HEK293 (cell line): ENCODE measurements around the gene LAMTOR5.

Experiments
- CTCF ChIA-PET: fragments of 350-600 bp; formaldehyde crosslinking; extraction: SDS; loops from one replicate; lab custom pipeline; 2021; ENCODE audit warnings: antibody characterized with exemption; lab: Yijun Ruan, JAX
- POLR2A ChIA-PET: fragments of 300-600 bp; formaldehyde crosslinking; extraction: SDS; loops from one replicate; lab custom pipeline; 2020; ENCODE audit warnings: antibody characterized with exemption, inconsistent platforms; lab: Yijun Ruan, JAX
- H3K27ac ChIP-seq: fragments of 200-500 bp; sonication (Bioruptor generic); 2 replicates; pipeline ENCODE4 v1.5.1; 2014; ENCODE audit warnings: low read depth, low read length, control low read depth, inconsistent platforms; ENCODE audit errors: extremely low read depth
- H3K36me3 ChIP-seq, 2 experiments: fragments of 200-500 bp in 1 of 2; sonication (Bioruptor generic) in 1 of 2; 1 replicate in 1 of 2; 2 replicates in 1 of 2; pipeline ENCODE4 v1.5.1; 2014 to 2017; ENCODE audit warnings: inconsistent platforms in 2 of 2, low read length in 2 of 2; ENCODE audit not compliant: control insufficient read depth in 2 of 2, insufficient read depth in 1 of 2
- H3K4me1 ChIP-seq: fragments of 200-500 bp; sonication (Bioruptor generic); 2 replicates; pipeline ENCODE4 v1.5.1; 2014; ENCODE audit warnings: mild to moderate bottlenecking, low read length, inconsistent platforms; ENCODE audit not compliant: control insufficient read depth, insufficient read depth
- H3K4me3 ChIP-seq: 2 replicates; pipeline ENCODE4 v1.5.1; 2011; ENCODE audit warnings: low read depth, mild to moderate bottlenecking, control low read depth, low read length, moderate library complexity
- H3K9me3 ChIP-seq: fragments of 200-500 bp; sonication (Bioruptor generic); 2 replicates; pipeline ENCODE4 v1.5.1; 2014; ENCODE audit warnings: low read depth, low read length, inconsistent platforms; ENCODE audit not compliant: control insufficient read depth, insufficient read depth
- PRDM1 ChIP-seq: fragments of 450-650 bp; formaldehyde crosslinking; IDR thresholded peaks from 2 replicates; pipeline ENCODE4; 2016; ENCODE audit warnings: missing biosample characterization, missing genetic modification characterization
- PRDM4 ChIP-seq: fragments of 450-650 bp; formaldehyde crosslinking; IDR thresholded peaks from 2 replicates; pipeline ENCODE4 v1.5.1; 2017; ENCODE audit warnings: missing biosample characterization, missing genetic modification characterization
- SCRT1 ChIP-seq: fragments of 450-650 bp; formaldehyde crosslinking; IDR thresholded peaks from 2 replicates; pipeline ENCODE4 v1.5.1; 2016; ENCODE audit warnings: missing biosample characterization, missing genetic modification characterization, borderline replicate concordance
- YY1 ChIP-seq: fragments of 450-650 bp; formaldehyde crosslinking; IDR thresholded peaks from 2 replicates; pipeline ENCODE4 v1.5.1; 2018; ENCODE audit warnings: missing biosample characterization, missing genetic modification characterization
- ZBTB17 ChIP-seq: fragments of 450-650 bp; formaldehyde crosslinking; IDR thresholded peaks from 2 replicates; pipeline ENCODE4 v1.5.1; 2016; ENCODE audit warnings: missing biosample characterization, missing genetic modification characterization
- ZNF146 ChIP-seq: fragments of 450-650 bp; formaldehyde crosslinking; IDR thresholded peaks from 2 replicates; pipeline ENCODE4 v1.5.1; 2016; ENCODE audit warnings: missing biosample characterization, missing genetic modification characterization
- ZNF324 ChIP-seq: fragments of 450-650 bp; formaldehyde crosslinking; IDR thresholded peaks from 2 replicates; pipeline ENCODE4 v1.5.1; 2016; ENCODE audit warnings: missing biosample characterization, missing genetic modification characterization
- ZNF335 ChIP-seq: fragments of 450-650 bp; formaldehyde crosslinking; conservative IDR thresholded peaks from 2 replicates; pipeline ENCODE4 v1.5.1; 2016; ENCODE audit warnings: missing biosample characterization, missing genetic modification characterization
- ZNF544 ChIP-seq: fragments of 450-650 bp; formaldehyde crosslinking; IDR thresholded peaks from 2 replicates; pipeline ENCODE4 v1.5.0; 2017; ENCODE audit warnings: missing biosample characterization, missing genetic modification characterization
- ZNF600 ChIP-seq: fragments of 450-650 bp; formaldehyde crosslinking; IDR thresholded peaks from 2 replicates; pipeline ENCODE4 v1.5.1; 2016; ENCODE audit warnings: missing biosample characterization, missing genetic modification characterization
- ZNF629 ChIP-seq: fragments of 450-650 bp; formaldehyde crosslinking; IDR thresholded peaks from 2 replicates; pipeline ENCODE4 v1.5.1; 2017; ENCODE audit warnings: missing biosample characterization, missing genetic modification characterization
- ZNF658 ChIP-seq: fragments of 450-650 bp; formaldehyde crosslinking; IDR thresholded peaks from 2 replicates; pipeline ENCODE4; 2016; ENCODE audit warnings: missing biosample characterization, missing genetic modification characterization
- ZNF664 ChIP-seq: fragments of 450-650 bp; formaldehyde crosslinking; IDR thresholded peaks from 2 replicates; pipeline ENCODE4 v1.5.1; 2016; ENCODE audit warnings: missing biosample characterization, missing genetic modification characterization
- ZNF701 ChIP-seq: fragments of 450-650 bp; formaldehyde crosslinking; IDR thresholded peaks from 2 replicates; pipeline ENCODE4 v1.5.1; 2016; ENCODE audit warnings: missing biosample characterization, missing genetic modification characterization
- ZNF768 ChIP-seq: fragments of 450-650 bp; formaldehyde crosslinking; IDR thresholded peaks from 2 replicates; pipeline ENCODE4 v1.5.1; 2018; ENCODE audit warnings: missing biosample characterization, mild to moderate bottlenecking, missing genetic modification characterization
- ZNF830 ChIP-seq: fragments of 450-650 bp; IDR thresholded peaks from 2 replicates; pipeline ENCODE4 v1.5.0; 2018; ENCODE audit warnings: missing biosample characterization, missing genetic modification characterization, low read depth, mild to moderate bottlenecking, moderate library complexity
- ZSCAN16 ChIP-seq: fragments of 450-650 bp; formaldehyde crosslinking; IDR thresholded peaks from 2 replicates; pipeline ENCODE4 v1.5.1; 2016; ENCODE audit warnings: missing biosample characterization, missing genetic modification characterization
- TF ChIP-seq, protein P1 (sequence below): fragments of 450-650 bp; formaldehyde crosslinking; IDR thresholded peaks from 2 replicates; pipeline ENCODE4 v1.5.1; 2016; ENCODE audit warnings: missing biosample characterization, missing genetic modification characterization
- TF ChIP-seq, protein P2 (sequence below): fragments of 450-650 bp; formaldehyde crosslinking; IDR thresholded peaks from 2 replicates; pipeline ENCODE4 v1.5.1; 2016; ENCODE audit warnings: missing biosample characterization, missing genetic modification characterization

LAMTOR5 gene

GRCh38 chr1:110394493-110394820, 13.0 kb downstream of the LAMTOR5 start:
- Histone ChIP-seq H3K27ac (no peak overlapping the region), H3K36me3 (peaks cover 12 to 32% of the 10 kb centered on the region in 2 experiments; a peak in 2 of 3 replicates), H3K9me3 (no peaks in the 10 kb centered on the region), H3K4me1 (no peaks in the 10 kb centered on the region; the same call in 1 of the 2 replicates), H3K4me3 (no peak overlapping the region)
- CTCF ChIA-PET, result no interaction called here
- TF ChIP-seq ZNF658 (tag by site-specific recombination), result no peak
- POLR2A ChIA-PET, result no interaction called here

DNA sequence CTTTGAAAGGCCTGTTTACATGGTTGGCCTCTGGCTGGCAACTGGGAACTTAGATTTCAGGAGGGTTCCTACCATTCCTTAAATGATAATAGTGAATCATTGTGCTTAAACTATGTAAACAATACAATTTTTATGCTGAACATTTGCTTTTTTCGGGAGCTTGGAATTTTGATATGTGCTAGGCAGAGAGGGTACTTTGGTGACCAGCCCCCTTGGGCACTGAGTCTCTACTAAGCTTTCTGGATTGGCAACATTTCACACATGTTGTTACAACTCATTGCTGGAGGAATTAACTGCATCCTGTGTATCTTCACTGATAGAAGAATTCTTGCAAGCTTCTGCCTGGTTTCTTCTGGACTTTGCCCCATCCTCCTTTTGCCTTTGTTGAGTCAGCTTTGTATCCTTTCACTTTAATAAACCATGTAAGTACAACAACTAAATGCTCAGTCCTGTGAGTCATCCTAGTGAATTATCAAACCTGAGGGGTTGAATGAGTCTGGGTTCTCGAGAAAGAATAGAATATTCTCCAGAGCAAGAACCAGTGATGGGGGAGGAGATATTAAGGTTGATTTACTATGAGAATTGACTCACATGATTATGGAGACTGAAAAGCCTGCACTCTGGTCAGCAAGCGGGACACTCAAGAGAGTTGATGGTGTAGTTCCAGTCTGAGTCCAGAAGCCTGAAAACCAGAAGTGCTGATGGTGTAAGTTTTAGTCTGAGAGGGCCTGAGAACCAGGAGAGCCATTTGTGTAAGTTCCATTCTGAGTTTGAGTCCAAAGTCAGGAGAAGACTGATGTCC, 13.6 kb downstream of the LAMTOR5 start:
- Histone ChIP-seq H3K36me3 (peaks cover 7 to 28% of the 10 kb centered on the region in 2 experiments; a peak in 2 of 3 replicates), H3K4me1 (no peaks in the 10 kb centered on the region; the same call in 1 of the 2 replicates), H3K4me3 (no peak overlapping the region), H3K9me3 (no peaks in the 10 kb centered on the region), H3K27ac (no peak overlapping the region)
- ChIA-PET POLR2A (interaction anchor here (1.2 kb wide), 1 partner anchor 55 kb away, joined by 3 read pairs; the partner anchor contains the start of gene RBM15), CTCF (interaction anchor here (1.4 to 1.5 kb wide), 2 partner anchors 102 to 186 kb away, joined by 3 to 6 read pairs; no protein-coding TSS in a partner anchor)
- TF ChIP-seq ZNF146 (no peak), PRDM1 (tag by site-specific recombination) (peak; percentile 73), ZBTB17 (tag by site-specific recombination) (peak; percentile 49)

GRCh38 chr1:110393286-110393685, 14.2 kb downstream of the LAMTOR5 start:
- peaks cover under 1 to 22% of the 10 kb centered on the region in 2 experiments; a peak in 2 of 3 replicates for H3K36me3 ChIP-seq
- TF ChIP-seq, protein P1, sequence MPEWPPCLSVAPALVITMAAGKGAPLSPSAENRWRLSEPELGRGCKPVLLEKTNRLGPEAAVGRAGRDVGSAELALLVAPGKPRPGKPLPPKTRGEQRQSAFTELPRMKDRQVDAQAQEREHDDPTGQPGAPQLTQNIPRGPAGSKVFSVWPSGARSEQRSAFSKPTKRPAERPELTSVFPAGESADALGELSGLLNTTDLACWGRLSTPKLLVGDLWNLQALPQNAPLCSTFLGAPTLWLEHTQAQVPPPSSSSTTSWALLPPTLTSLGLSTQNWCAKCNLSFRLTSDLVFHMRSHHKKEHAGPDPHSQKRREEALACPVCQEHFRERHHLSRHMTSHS, result no peak
- TF ChIP-seq ZNF658 (tag by site-specific recombination) (no peak), ZNF544 (tag by site-specific recombination) (no peak), ZNF768 (no peak)
- no peaks in the 10 kb centered on the region; the same call in 1 of the 2 replicates for H3K4me1 ChIP-seq

GRCh38 chr1:110390692-110391245, 16.7 kb downstream of the LAMTOR5 start, which contains the start of gene SLC16A4:
SLC16A4 (minus strand) TSS chr1:110391026; CDS start chr1:110389323, 1,703 bp downstream.
- Histone ChIP-seq H3K4me3 (peak within 1 kb of the TSS; percentile 7), H3K27ac (no peak within 1 kb of the TSS), H3K4me1 (no peaks in the 10 kb centered on the region; the same call in 1 of the 2 replicates), H3K36me3 (peaks cover 0 to 29% of the 10 kb centered on the region in 2 experiments; a peak in 2 of 3 replicates), H3K9me3 (no peaks in the 10 kb centered on the region)
- ChIA-PET CTCF (interaction anchor here (0.6 kb wide), 1 partner anchor 1097 kb away, joined by 3 read pairs; no protein-coding TSS in a partner anchor), POLR2A (interaction anchor here (1.1 to 1.7 kb wide), 2 partner anchors 17 to 52 kb away, joined by 3 to 10 read pairs; partner anchors contain the start of gene RBM15)
- TF ChIP-seq ZNF830 (tag by site-specific recombination) (no peak), ZNF600 (tag by site-specific recombination) (0 out of 2 replicates have a peak, but pooled peaks have one; percentile 30), YY1 (tag by site-specific recombination) (no peak), ZBTB17 (tag by site-specific recombination) (peak; percentile 53; the same call in 1 of the 2 replicates), ZNF324 (tag by site-specific recombination) (no peak), ZNF335 (peak; percentile 73), ZNF629 (tag by site-specific recombination) (peak; percentile 38; the same call in 1 of the 2 replicates), ZSCAN16 (tag by site-specific recombination) (no peak), SCRT1 (no peak), PRDM4 (tag by site-specific recombination) (peak; percentile 35; the same call in 1 of the 2 replicates), ZNF701 (no peak), ZNF664 (tag by site-specific recombination) (no peak)
- TF ChIP-seq, protein P2, sequence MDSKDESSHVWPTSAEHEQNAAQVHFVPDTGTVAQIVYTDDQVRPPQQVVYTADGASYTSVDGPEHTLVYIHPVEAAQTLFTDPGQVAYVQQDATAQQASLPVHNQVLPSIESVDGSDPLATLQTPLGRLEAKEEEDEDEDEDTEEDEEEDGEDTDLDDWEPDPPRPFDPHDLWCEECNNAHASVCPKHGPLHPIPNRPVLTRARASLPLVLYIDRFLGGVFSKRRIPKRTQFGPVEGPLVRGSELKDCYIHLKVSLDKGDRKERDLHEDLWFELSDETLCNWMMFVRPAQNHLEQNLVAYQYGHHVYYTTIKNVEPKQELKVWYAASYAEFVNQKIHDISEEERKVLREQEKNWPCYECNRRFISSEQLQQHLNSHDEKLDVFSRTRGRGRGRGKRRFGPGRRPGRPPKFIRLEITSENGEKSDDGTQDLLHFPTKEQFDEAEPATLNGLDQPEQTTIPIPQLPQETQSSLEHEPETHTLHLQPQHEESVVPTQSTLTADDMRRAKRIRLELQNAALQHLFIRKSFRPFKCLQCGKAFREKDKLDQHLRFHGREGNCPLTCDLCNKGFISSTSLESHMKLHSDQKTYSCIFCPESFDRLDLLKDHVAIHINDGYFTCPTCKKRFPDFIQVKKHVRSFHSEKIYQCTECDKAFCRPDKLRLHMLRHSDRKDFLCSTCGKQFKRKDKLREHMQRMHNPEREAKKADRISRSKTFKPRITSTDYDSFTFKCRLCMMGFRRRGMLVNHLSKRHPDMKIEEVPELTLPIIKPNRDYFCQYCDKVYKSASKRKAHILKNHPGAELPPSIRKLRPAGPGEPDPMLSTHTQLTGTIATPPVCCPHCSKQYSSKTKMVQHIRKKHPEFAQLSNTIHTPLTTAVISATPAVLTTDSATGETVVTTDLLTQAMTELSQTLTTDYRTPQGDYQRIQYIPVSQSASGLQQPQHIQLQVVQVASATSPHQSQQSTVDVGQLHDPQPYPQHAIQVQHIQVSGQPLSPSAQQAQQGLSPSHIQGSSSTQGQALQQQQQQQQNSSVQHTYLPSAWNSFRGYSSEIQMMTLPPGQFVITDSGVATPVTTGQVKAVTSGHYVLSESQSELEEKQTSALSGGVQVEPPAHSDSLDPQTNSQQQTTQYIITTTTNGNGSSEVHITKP (tag by site-specific recombination), result peak; percentile 88

More at GRCh38 chr1:110393286-110393685, 14.2 kb downstream of the LAMTOR5 start:
- Histone ChIP-seq H3K4me3 (no peak overlapping the region), H3K27ac (no peak overlapping the region), H3K9me3 (no peaks in the 10 kb centered on the region)
- POLR2A ChIA-PET, result interaction anchor here (1.2 kb wide), 1 partner anchor 54 kb away, joined by 3 read pairs; the partner anchor contains the start of gene RBM15
- CTCF ChIA-PET, result interaction anchor here (0.5 to 1.5 kb wide), 3 partner anchors 102 to 217 kb away, joined by 3 to 6 read pairs (median 3); no protein-coding TSS in a partner anchor
